Spinal cord (tissue), 10 donors: ENCODE data around the gene SLCO3A1. TPM values are rescaled to one million over a fixed set of nuclear protein-coding genes. Genes with fewer than 3 reads are reported as not detected.
A peak's percentile ranks its signal among the peaks of the same experiment; 100 is the strongest.

Experiments used
- DNase-seq, 6 donors: peaks; one replicate each; pipeline versions ENCODE4 v3.0.0 to v3.0.0-alpha.2; 2013 to 2015; ENCODE audit warnings: low spot score in 6 of 6, low read depth in 4 of 6
- H3K27ac ChIP-seq: one replicate; pipeline ENCODE4 v1.5.1; 2013; ENCODE audit warnings: low read depth, low read length, control low read depth
- H3K27me3 ChIP-seq: one replicate; pipeline ENCODE4 v1.6.1; 2013; ENCODE audit warnings: low read length; ENCODE audit not compliant: control insufficient read depth, insufficient read depth
- H3K36me3 ChIP-seq: one replicate; pipeline ENCODE4 v1.6.1; 2013; ENCODE audit warnings: low read length; ENCODE audit not compliant: control insufficient read depth, insufficient read depth
- H3K4me1 ChIP-seq: one replicate; pipeline ENCODE4 v1.6.1; 2013; ENCODE audit warnings: low read length; ENCODE audit not compliant: control insufficient read depth, insufficient read depth
- H3K4me3 ChIP-seq: one replicate; pipeline ENCODE4 v1.5.1; 2013; ENCODE audit warnings: low read depth, low read length, control low read depth
- H3K9me3 ChIP-seq: one replicate; pipeline ENCODE4 v1.6.1; 2013; ENCODE audit warnings: low read length; ENCODE audit not compliant: control insufficient read depth, insufficient read depth
- WGBS: methylation state at CpG from one replicate; pipeline ENCODE4 v1.1.5; 2013; ENCODE audit warnings: missing lambda C conversion rate; ENCODE audit not compliant: insufficient coverage; 5-methylcytosine and 5-hydroxymethylcytosine counted together
- polyA plus RNA-seq, 2 donors: library from polyadenylated mRNA; unstranded; fragments of 120-200 nt; gene quantifications; one replicate each; pipeline ENCODE4 v1.2.1, GENCODE V29; 2013; ENCODE audit not compliant: insufficient read length in 2 of 2
- total RNA-seq, 2 donors: library from RNA; depleted of rRNA in 1 of 2; stranded (reverse); fragments of 120-200 nt in 1 of 2; fragments of >200 nt in 1 of 2; gene quantifications; one replicate each; pipeline versions ENCODE4 v1.2.3 to v1.2.4, GENCODE V29; 2013 to 2014
- donor health status: healthy.

The SLCO3A1 gene
- total and polyA plus RNA-seq, 4 donors: 4.6 to 22.2 (median 13.0) TPM

DNA sequence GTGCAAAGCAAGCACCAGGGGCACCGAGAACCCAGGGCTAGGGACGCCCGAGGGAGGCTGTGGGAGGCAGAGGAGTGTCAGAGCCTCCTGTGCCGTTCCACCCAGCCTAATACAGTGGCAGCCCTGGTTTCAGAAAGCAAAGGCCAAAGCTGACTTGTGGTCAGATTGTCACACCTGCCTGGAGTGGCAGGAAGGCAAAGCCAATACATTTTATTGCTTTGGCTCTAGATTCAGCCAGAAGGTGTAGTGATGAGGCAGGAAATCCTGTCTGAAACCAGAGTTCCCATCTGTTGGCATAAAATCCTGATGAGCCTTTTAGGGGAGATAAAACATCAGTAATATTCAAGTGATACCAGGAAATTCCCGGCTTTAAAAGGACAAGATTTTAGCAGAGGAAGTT, 168.3 kb downstream of the SLCO3A1 start:
- no peaks in the 10 kb centered on the region for H3K27me3 ChIP-seq
- H3K4me3 ChIP-seq: no peak overlapping the region
- peak in 1 of 6 donors; percentile 51 for DNase-seq
- H3K4me1 ChIP-seq: peaks cover 11% of the 10 kb centered on the region
- WGBS: 76% methylated on average over 4 of the region's 5 CpGs
- no peaks in the 10 kb centered on the region for H3K36me3 ChIP-seq
- no peaks in the 10 kb centered on the region for H3K9me3 ChIP-seq
- no peak overlapping the region for H3K27ac ChIP-seq

DNA sequence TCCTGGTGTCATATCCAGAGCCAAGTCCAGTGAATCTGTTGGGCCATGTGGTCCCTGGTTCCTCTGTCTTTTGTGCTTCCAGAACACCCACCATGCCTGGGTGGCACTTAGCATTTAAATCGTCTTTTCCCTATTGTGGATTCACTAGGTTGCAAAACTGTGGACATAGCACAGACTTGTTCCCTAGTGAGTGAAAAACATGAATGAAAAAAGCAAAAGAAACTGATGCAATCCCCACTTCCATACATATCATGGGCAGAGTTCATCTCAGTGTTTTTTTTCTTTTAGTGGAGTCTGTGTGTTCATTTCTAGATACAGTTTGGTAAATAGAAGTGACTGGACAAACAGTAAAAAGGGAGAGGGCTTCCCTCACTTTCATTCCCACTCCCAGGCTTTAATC, 170.5 kb downstream of the SLCO3A1 start:
- Histone ChIP-seq H3K4me3 (no peak overlapping the region), H3K27me3 (no peaks in the 10 kb centered on the region), H3K9me3 (no peaks in the 10 kb centered on the region), H3K36me3 (no peaks in the 10 kb centered on the region), H3K27ac (no peak overlapping the region), H3K4me1 (peaks cover 12% of the 10 kb centered on the region)
- no peak for DNase-seq
- WGBS: no CpG with 5 or more reads among the region's 1 CpG

GRCh38 chr15:92025706-92026270, 172.3 kb downstream of the SLCO3A1 start:
- WGBS: 75% methylated on average over 5 of the region's 10 CpGs
- DNase-seq: peak in 1 of 6 donors; percentile 90
- Histone ChIP-seq H3K27ac (no peak overlapping the region), H3K4me1 (peaks cover 12% of the 10 kb centered on the region), H3K4me3 (no peak overlapping the region), H3K36me3 (no peaks in the 10 kb centered on the region), H3K27me3 (no peaks in the 10 kb centered on the region), H3K9me3 (no peaks in the 10 kb centered on the region)

- H3K27me3 ChIP-seq: no peaks in the 10 kb centered on the region
- no CpG with 5 or more reads among the region's 4 CpGs for WGBS
- no peaks in the 10 kb centered on the region for H3K9me3 ChIP-seq
- H3K36me3 ChIP-seq: no peaks in the 10 kb centered on the region
- H3K27ac ChIP-seq: no peak overlapping the region
- no peak overlapping the region for H3K4me3 ChIP-seq
- peaks cover 9% of the 10 kb centered on the region for H3K4me1 ChIP-seq
- peak in 1 of 6 donors; percentile 43 for DNase-seq
Measured at GRCh38 chr15:92028389-92028724, 174.8 kb downstream of the SLCO3A1 start.

DNA sequence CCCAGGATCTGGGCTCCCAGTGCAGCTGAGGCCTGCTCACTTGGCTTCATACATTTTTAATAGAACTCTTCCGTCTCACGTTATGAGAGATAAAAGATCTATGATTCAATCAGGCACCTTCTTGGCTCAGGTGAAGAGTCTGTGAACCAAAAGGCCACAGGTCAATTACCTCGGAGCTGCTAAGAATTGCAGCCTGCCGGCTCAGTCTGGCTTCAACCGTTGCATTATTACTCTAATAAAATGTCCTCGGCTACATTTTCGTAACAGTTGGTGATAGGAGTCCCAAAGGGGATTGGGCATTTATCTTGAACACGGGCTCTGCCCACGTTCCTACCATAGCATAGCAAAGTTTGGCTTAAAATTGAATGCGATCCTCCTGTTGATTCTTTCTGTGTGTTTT, 176.3 kb downstream of the SLCO3A1 start:
- peaks cover 17% of the 10 kb centered on the region for H3K4me1 ChIP-seq
- H3K4me3 ChIP-seq: no peak overlapping the region
- no peaks in the 10 kb centered on the region for H3K36me3 ChIP-seq
- DNase-seq: peak in 1 of 6 donors; percentile 45
- no peak overlapping the region for H3K27ac ChIP-seq
- H3K27me3 ChIP-seq: no peaks in the 10 kb centered on the region
- no peaks in the 10 kb centered on the region for H3K9me3 ChIP-seq
- WGBS: 65% methylated on average over 6 of the region's 10 CpGs

GRCh38 chr15:92033314-92033713, 179.8 kb downstream of the SLCO3A1 start:
- Histone ChIP-seq H3K9me3 (no peaks in the 10 kb centered on the region), H3K4me3 (no peak overlapping the region), H3K27me3 (no peaks in the 10 kb centered on the region), H3K36me3 (no peaks in the 10 kb centered on the region), H3K4me1 (peaks cover 9% of the 10 kb centered on the region), H3K27ac (no peak overlapping the region)
- DNase-seq: no peak
- 20% methylated on average over 1 of the region's 9 CpGs for WGBS

GRCh38 chr15:92033723-92034122, 180.2 kb downstream of the SLCO3A1 start:
- DNase-seq: no peak
- Histone ChIP-seq H3K36me3 (no peaks in the 10 kb centered on the region), H3K4me3 (no peak overlapping the region), H3K4me1 (peaks cover 9% of the 10 kb centered on the region), H3K9me3 (no peaks in the 10 kb centered on the region), H3K27ac (no peak overlapping the region), H3K27me3 (no peaks in the 10 kb centered on the region)
- 75% methylated on average over 8 of the region's 8 CpGs for WGBS

DNA sequence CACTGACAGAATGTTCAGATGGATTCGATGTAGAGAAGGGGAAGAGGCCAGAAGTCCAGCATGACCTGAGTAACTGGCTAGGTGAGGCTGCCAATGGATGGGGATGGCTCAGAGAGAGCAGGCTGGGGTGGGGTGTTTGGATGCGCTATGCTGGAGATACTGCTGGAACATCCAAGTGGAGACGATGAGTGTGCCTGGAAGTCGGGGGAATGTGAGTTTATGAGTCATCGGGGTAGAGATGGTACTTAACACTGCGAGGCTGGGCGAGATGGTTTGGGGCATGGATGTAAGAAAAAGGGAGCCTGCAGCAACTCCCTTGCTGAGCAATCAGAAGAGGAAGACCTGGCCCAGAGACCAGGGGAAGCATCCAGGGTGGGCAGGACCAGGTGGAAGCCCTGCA, 180.7 kb downstream of the SLCO3A1 start:
- WGBS: 92% methylated on average over 7 of the region's 7 CpGs
- Histone ChIP-seq H3K27me3 (no peaks in the 10 kb centered on the region), H3K4me1 (peaks cover 9% of the 10 kb centered on the region), H3K9me3 (no peaks in the 10 kb centered on the region), H3K36me3 (no peaks in the 10 kb centered on the region), H3K27ac (no peak overlapping the region), H3K4me3 (no peak overlapping the region)
- DNase-seq: no peak

DNA sequence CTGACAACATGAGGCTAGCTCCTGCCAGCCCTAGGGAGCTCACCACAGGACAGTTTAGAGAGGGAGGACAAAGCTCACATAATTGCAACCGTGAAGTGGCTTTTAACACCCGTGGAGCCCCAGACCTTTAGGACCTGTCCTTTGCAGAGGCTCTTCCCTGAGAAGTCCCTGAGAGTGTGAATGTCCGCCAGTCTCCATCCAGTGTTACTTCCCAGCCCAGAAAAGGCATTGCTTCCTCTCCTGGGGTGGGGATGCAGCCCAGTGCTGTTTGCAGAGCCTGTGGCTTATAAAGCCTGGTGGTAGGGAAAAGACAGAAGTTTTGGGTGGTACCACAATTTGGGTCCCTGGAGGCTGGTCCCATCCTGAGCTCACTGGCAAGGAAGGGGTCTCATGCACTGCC, 182.0 kb downstream of the SLCO3A1 start:
- Histone ChIP-seq H3K27me3 (no peaks in the 10 kb centered on the region), H3K9me3 (no peaks in the 10 kb centered on the region), H3K4me3 (no peak overlapping the region), H3K27ac (no peak overlapping the region), H3K36me3 (no peaks in the 10 kb centered on the region), H3K4me1 (peaks cover 9% of the 10 kb centered on the region)
- 33% methylated on average over 2 of the region's 3 CpGs for WGBS
- no peak for DNase-seq

DNA sequence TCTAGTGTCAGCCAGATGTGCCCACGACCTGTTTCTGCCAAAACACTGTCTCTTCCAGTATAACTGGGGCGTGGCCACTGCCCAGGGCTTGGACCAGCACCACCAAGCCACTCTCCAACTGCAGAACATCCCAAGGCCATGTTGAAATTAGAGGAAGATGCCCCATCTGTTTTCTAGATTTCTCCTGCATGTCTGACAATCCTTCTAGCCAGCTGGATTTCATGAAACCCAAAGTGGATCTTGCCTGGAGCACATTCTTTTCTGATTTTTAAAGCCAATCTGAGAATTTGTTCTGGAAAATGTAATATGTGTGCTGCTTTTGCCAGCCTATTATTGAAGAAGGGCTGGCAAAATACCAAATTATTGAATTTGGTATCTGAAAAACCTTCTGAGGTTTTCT, 182.5 kb downstream of the SLCO3A1 start:
- 43% methylated on average over 2 of the region's 2 CpGs for WGBS
- DNase-seq: no peak
- H3K27ac ChIP-seq: no peak overlapping the region

More for the DNA sequence above, 182.5 kb downstream of the SLCO3A1 start:
- no peaks in the 10 kb centered on the region for H3K27me3 ChIP-seq
- H3K4me3 ChIP-seq: no peak overlapping the region
- H3K9me3 ChIP-seq: no peaks in the 10 kb centered on the region
- H3K36me3 ChIP-seq: no peaks in the 10 kb centered on the region
- H3K4me1 ChIP-seq: peaks cover 9% of the 10 kb centered on the region
